Activated CD4-positive, alpha-beta T cell treated with anti-CD3 and anti-CD28 coated beads for 36 hours (primary cell): Measurements from ENCODE around the gene CCNH. TPM values are rescaled to one million over a fixed set of nuclear protein-coding genes. Genes with fewer than 3 reads are reported as not detected.
A peak's percentile ranks its signal among the peaks of the same experiment; 100 is the strongest.

Experiments used
- ATAC-seq: fragments of 200-7000 bp; cut with Tn5 transposase; one replicate; pipeline ENCODE4 v1.10.0; 2021; ENCODE audit warnings: mild to moderate bottlenecking, moderate library complexity
- CTCF ChIA-PET: fragments of 350-600 bp; sonication (Branson Sonifier 250); formaldehyde crosslinking; loops from one replicate; lab custom pipeline; 2021; ENCODE audit warnings: antibody characterized with exemption; lab: Charles Lee
- POLR2A ChIA-PET: fragments of 350-600 bp; sonication (Branson Sonifier 250); formaldehyde crosslinking; loops from one replicate; lab custom pipeline; 2021; ENCODE audit warnings: antibody characterized with exemption, inconsistent platforms; lab: Charles Lee
- DNase-seq: peaks from one replicate; pipeline ENCODE4 v3.0.0-alpha.2; 2020
- H3K27ac Mint-ChIP-seq: one replicate; pipeline ENCODE4 v1.8.0; 2021; ENCODE audit warnings: mixed read lengths
- H3K27me3 Mint-ChIP-seq: one replicate; pipeline ENCODE4 v1.8.0; 2021; ENCODE audit warnings: mixed read lengths
- H3K36me3 Mint-ChIP-seq: one replicate; pipeline ENCODE4 v1.8.0; 2021; ENCODE audit warnings: low read depth, mixed read lengths
- H3K4me1 Mint-ChIP-seq: one replicate; pipeline ENCODE4 v1.8.0; 2021; ENCODE audit warnings: mixed read lengths
- H3K4me3 Mint-ChIP-seq: one replicate; pipeline ENCODE4 v1.8.0; 2021; ENCODE audit warnings: mild to moderate bottlenecking, moderate library complexity, mixed read lengths
- H3K9me3 Mint-ChIP-seq: one replicate; pipeline ENCODE4 v1.8.0; 2021; ENCODE audit warnings: low read depth, mixed read lengths
- intact Hi-C, 2 experiments: fragments of 100-400 bp; cut with DNase I in 1 of 2; cut with micrococcal nuclease in 1 of 2; formaldehyde crosslinking; loops; one replicate each; pipeline versions ENCODE4 v1.14.2 to v1.15.1; 2022 to 2024; cut with DNase I, micrococcal nuclease
- total RNA-seq, 2 experiments: library from RNA; stranded (reverse); gene quantifications; one replicate each; pipeline ENCODE4 v1.2.3, GENCODE V29; 2021

The CCNH gene
- total RNA-seq, 2 experiments from 2014 or later = 62.7 to 111 TPM

DNA sequence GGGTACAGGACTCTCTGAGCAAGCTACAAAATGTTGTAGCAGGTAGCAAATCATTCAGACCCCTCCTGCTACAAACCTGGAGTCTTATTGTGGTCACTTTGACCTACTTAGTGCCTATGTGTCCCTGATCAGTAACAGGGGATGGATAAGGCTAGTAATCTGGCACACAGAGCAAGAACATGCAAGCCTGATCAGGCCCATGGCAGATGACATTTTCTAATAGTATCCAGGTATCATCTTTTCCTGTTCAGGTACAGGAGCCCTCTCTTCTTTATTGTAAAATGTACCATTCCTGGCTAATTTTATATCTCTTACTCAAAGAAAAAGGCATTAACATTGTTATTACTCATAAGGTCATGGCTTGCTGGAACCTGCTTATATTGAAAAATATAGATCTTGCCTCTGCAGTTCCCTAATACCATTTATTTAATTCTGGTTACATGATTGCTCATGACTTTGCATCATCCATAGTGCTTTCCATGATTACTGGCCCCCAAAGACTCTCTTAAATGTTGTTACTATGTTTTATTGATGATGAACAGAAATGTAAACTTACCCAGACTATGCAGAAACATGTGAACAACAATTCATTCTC, 18.2 kb upstream of the CCNH start:
- Mint-ChIP-seq H3K27ac (no peak overlapping the region), H3K27me3 (peaks cover 14% of the 10 kb centered on the region), H3K4me1 (peaks cover 5% of the 10 kb centered on the region), H3K4me3 (no peak overlapping the region), H3K9me3 (no peaks in the 10 kb centered on the region), H3K36me3 (no peaks in the 10 kb centered on the region)
- DNase-seq (no peak), ATAC-seq (no peak)
- intact Hi-C loops = no loop called here
- ChIA-PET CTCF (no interaction called here), POLR2A (no interaction called here)

DNA sequence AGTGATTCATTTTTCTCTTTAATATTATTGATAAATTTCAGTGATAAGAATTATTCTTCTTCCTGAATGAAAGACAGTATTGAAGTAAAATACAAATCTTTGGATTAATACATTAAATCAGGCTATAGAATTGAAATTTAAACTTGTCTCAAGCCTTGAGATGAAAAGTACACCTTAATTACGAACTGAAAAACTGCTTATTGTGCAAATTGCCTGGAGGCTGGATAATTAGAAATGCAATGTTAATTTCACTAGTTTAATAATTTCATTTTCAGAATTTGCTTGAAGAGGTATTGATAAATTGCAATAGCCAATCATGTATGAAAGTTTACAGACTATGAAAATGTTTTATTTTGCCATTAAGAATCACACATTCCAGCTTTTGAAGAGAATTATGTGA, 11.0 kb upstream of the CCNH start:
- no peak for ATAC-seq
- Mint-ChIP-seq H3K27me3 (peaks cover 4% of the 10 kb centered on the region), H3K4me3 (no peak overlapping the region), H3K36me3 (no peaks in the 10 kb centered on the region), H3K9me3 (no peaks in the 10 kb centered on the region), H3K4me1 (peaks cover 1% of the 10 kb centered on the region), H3K27ac (no peak overlapping the region)
- intact Hi-C loops = loop anchor here in 1 of 2 experiments (10.0 kb wide), 1 partner anchor 1271 kb away; no protein-coding TSS in a partner anchor
- DNase-seq = no peak
- POLR2A ChIA-PET = no interaction called here
- CTCF ChIA-PET = no interaction called here

DNA sequence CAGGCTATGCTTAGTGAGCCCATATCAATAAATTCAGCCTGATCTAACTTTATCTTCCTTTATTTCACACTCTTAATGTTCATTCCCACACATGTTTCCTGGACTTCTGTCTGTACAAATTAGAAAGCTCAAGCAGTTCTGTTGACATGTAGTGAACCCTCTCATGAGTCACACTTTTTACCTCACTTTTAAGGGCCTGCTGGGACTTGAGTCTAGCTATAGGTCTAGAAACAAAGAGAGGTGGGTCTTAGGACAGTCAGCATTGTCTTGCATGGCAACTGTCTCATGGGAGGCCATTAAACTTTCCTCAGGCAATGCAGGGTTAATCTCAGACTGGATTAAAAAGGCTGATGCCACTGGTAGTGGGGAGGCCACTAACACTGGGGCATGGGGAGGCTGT, 8.6 kb upstream of the CCNH start:
- H3K4me1 Mint-ChIP-seq = peaks cover 1% of the 10 kb centered on the region
- H3K36me3 Mint-ChIP-seq = no peaks in the 10 kb centered on the region
- ChIA-PET POLR2A (no interaction called here), CTCF (no interaction called here)
- no peaks in the 10 kb centered on the region for H3K9me3 Mint-ChIP-seq
- ATAC-seq (no peak), DNase-seq (no peak)
- no peak overlapping the region for H3K27ac Mint-ChIP-seq
- H3K27me3 Mint-ChIP-seq = no peaks in the 10 kb centered on the region
- intact Hi-C loops = loop anchor here in 1 of 2 experiments (10.0 kb wide), 1 partner anchor 1273 kb away; no protein-coding TSS in a partner anchor
- H3K4me3 Mint-ChIP-seq = no peak overlapping the region

DNA sequence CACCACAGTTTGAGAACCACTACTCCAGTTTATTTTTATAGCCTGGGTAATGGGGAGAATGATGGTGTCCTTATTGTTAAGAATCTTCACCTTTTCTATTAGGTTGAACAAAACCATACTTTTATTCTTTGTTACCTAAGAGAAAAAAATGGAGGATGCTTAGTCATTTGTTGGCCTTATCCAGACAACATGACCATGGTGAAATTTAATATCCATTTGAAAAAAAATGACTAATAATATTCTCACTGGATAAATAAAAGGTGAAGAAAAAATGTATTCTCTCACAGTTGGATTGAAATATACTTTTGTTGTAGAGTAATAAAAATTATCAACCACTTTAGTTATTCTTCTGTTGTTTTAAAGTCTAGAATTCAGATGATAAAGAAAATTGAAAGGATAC, 5.8 kb upstream of the CCNH start:
- Mint-ChIP-seq H3K27me3 (no peaks in the 10 kb centered on the region), H3K9me3 (no peaks in the 10 kb centered on the region), H3K4me3 (no peak overlapping the region), H3K4me1 (peaks cover 3% of the 10 kb centered on the region), H3K36me3 (no peaks in the 10 kb centered on the region), H3K27ac (no peak overlapping the region)
- ATAC-seq = no peak
- CTCF ChIA-PET = no interaction called here
- no peak for DNase-seq
- POLR2A ChIA-PET = no interaction called here
- intact Hi-C loops = loop anchor here (10.0 kb wide), 2 partner anchors 846 to 1086 kb away; partner anchors contain the start of gene TMEM161B (in 1 of the 2)

DNA sequence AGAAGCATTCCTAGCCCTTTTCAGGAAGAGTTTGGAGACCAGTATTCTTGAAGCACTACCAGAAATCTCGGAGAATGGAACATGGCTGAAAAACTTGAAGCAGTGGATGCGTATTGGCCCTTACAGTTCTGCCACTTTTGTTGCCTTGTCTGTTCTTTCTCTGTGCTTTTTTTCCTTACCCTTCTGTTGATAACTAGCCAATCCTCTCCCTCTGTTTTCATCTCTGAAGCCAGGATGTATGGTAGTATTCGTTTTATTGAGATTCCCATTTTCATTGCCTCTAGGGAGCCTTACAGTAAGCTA, 564 bp upstream of the CCNH start:
- Mint-ChIP-seq H3K27me3 (no peaks in the 10 kb centered on the region), H3K36me3 (peaks cover 30% of the 10 kb centered on the region), H3K4me3 (peak overlapping the region; percentile 98), H3K9me3 (no peaks in the 10 kb centered on the region), H3K4me1 (peaks cover 30% of the 10 kb centered on the region), H3K27ac (peak overlapping the region; percentile 97)
- ChIA-PET CTCF (interaction anchor here (3.3 kb wide), 1 partner anchor 13 kb away, joined by 25 read pairs; no protein-coding TSS in a partner anchor), POLR2A (interaction anchor here (0.7 to 0.9 kb wide), 2 partner anchors 16 to 29 kb away, joined by 3 read pairs; no protein-coding TSS in a partner anchor)
- peak; percentile 2 for ATAC-seq
- intact Hi-C loops = loop anchor here (1.0 to 10.0 kb wide), 11 partner anchors 19 to 1279 kb away; partner anchors contain the start of genes TMEM161B (in 2 of the 2), COX7C (in 1 of the 2) and RASA1 (in 1 of the 2)
- no peak for DNase-seq

DNA sequence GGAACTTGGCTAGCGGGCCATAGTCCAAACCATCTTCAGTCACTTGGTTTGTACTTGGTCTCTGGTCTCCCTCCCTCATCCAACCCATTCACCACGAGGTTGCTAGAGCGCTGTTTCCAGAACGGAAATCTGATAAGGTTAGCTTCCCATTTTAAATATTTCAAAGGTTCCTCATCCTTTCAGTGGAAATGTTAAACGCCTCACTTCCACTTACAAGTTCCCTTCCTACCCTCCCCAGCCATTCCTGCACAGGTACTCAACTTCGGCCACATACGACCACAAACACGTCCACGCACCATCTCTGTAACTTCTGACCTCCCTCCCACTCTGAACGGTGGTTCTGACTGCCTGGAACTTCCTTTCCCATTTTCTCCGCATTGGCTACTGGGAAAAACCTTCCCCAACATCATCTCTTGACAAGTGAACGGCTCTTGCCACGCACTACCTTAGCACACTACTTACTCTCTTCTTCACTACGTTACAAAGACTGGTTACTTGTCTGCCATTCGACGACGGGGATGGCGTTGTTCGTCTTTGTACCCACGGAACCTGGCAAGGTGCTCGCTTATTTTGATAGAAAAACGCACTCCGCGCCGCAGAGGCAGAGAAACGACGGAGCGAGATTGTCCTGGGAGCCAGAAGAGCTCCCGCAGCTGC, 629 bp downstream of the CCNH start:
- peaks cover 40% of the 10 kb centered on the region for H3K36me3 Mint-ChIP-seq

DNA sequence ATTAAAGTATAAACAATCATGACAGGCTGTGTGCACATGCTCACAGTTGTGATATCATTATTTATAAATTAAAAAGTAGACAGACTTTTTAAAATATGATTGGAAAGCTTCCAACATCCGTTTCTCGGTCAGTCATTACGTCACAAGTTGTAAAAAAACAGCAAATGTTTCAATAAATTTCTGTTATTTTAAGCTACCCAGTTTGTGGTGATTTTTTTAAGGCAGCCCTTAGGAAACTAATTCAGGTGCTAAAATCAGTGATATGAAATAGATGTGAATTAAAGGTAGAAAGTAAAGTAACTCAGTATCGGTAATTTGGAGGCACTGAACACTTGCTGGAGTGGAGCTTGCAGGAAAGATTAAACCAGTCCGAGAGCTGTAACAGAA, 1.2 kb downstream of the CCNH start:
- Mint-ChIP-seq H3K27ac (peak overlapping the region; percentile 97), H3K9me3 (no peaks in the 10 kb centered on the region), H3K27me3 (no peaks in the 10 kb centered on the region), H3K36me3 (peaks cover 45% of the 10 kb centered on the region), H3K4me3 (peak overlapping the region; percentile 98), H3K4me1 (peaks cover 44% of the 10 kb centered on the region)
- intact Hi-C loops = loop anchor here (5.0 to 10.0 kb wide), 6 partner anchors 289 to 1281 kb away; partner anchors contain the start of gene TMEM161B (in 1 of the 2)
- ATAC-seq = no peak
- DNase-seq = no peak
- POLR2A ChIA-PET = interaction anchor here (0.7 to 1.0 kb wide), 2 partner anchors 143 to 1128 kb away, joined by 3 to 5 read pairs; no protein-coding TSS in a partner anchor
- CTCF ChIA-PET = interaction anchor here (1.0 to 3.3 kb wide), 3 partner anchors 11 to 32 kb away, joined by 3 to 25 read pairs (median 4); no protein-coding TSS in a partner anchor

More for the DNA sequence above, 629 bp downstream of the CCNH start:
- ChIA-PET CTCF (interaction anchor here (0.6 to 3.3 kb wide), 5 partner anchors 12 to 369 kb away, joined by 3 to 25 read pairs (median 3); partner anchors contain the start of gene RASA1), POLR2A (interaction anchor here (1.0 kb wide), 1 partner anchor 144 kb away, joined by 5 read pairs; no protein-coding TSS in a partner anchor)
- peak overlapping the region; percentile 97 for H3K27ac Mint-ChIP-seq
- H3K4me3 Mint-ChIP-seq = peak overlapping the region; percentile 98
- peaks cover 39% of the 10 kb centered on the region for H3K4me1 Mint-ChIP-seq
- intact Hi-C loops = loop anchor here (1.0 to 10.0 kb wide), 12 partner anchors 144 to 1280 kb away; partner anchors contain the start of genes COX7C (in 2 of the 2), TMEM161B (in 2 of the 2) and RASA1 (in 1 of the 2)
- peak; percentile 24 for ATAC-seq
- no peaks in the 10 kb centered on the region for H3K27me3 Mint-ChIP-seq
- DNase-seq = peak; percentile 56
- H3K9me3 Mint-ChIP-seq = no peaks in the 10 kb centered on the region

DNA sequence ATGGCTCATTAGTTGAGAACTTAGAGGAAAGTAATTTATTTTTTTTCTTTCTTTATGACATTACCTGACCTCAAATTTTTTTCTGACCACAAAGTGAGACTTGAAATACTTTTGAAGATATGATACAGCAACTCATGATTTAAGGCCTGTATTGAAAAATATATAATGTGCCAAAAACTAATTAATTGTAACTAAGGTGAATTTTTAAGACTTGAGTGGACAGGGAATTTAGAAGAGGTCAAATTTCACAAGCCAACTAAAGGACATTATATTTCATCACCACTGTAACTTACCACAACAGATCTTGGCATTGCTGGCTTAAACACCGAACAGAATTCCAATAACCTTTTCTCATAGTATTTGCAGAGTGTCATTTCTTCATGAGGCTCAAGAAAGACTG, 1.8 kb downstream of the CCNH start:
- ChIA-PET POLR2A (interaction anchor here (0.7 to 1.0 kb wide), 2 partner anchors 142 to 1129 kb away, joined by 3 to 5 read pairs; no protein-coding TSS in a partner anchor), CTCF (interaction anchor here (1.0 to 3.3 kb wide), 3 partner anchors 10 to 31 kb away, joined by 3 to 25 read pairs (median 4); no protein-coding TSS in a partner anchor)
- Mint-ChIP-seq H3K4me3 (peak overlapping the region; percentile 98), H3K4me1 (peaks cover 51% of the 10 kb centered on the region), H3K36me3 (peaks cover 50% of the 10 kb centered on the region), H3K9me3 (no peaks in the 10 kb centered on the region), H3K27me3 (no peaks in the 10 kb centered on the region), H3K27ac (peak overlapping the region; percentile 76)
- ATAC-seq (no peak), DNase-seq (no peak)
- intact Hi-C loops = loop anchor here (5.0 to 10.0 kb wide), 6 partner anchors 289 to 1281 kb away; partner anchors contain the start of gene TMEM161B (in 1 of the 2)

DNA sequence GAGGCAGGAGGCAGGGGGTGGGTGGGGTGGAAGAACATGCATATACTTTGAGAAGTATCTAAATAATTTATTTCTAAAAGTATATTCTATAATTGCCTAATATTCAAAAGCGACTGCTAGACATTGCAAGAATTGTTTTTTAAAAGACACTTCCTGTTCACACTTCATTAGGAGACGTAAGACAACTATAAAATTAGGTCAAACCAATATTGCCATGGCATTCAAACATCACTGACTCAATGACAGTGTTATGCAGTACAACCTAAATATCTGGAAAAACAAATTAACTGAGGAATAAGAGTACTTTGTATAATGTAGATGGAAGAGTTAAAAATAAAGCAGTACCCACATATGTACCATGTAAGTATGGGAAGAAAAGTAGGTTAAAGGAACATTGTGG, 4.5 kb downstream of the CCNH start:
- ATAC-seq (no peak), DNase-seq (no peak)
- no peaks in the 10 kb centered on the region for H3K27me3 Mint-ChIP-seq
- intact Hi-C loops = no loop called here
- peak overlapping the region; percentile 22 for H3K27ac Mint-ChIP-seq
- H3K4me3 Mint-ChIP-seq = no peak overlapping the region
- H3K4me1 Mint-ChIP-seq = peaks cover 63% of the 10 kb centered on the region
- ChIA-PET CTCF (interaction anchor here (0.9 kb wide), 1 partner anchor 8 kb away, joined by 4 read pairs; no protein-coding TSS in a partner anchor), POLR2A (interaction anchor here (0.6 kb wide), 1 partner anchor 857 kb away, joined by 3 read pairs; no protein-coding TSS in a partner anchor)
- H3K36me3 Mint-ChIP-seq = peaks cover 69% of the 10 kb centered on the region
- no peaks in the 10 kb centered on the region for H3K9me3 Mint-ChIP-seq

DNA sequence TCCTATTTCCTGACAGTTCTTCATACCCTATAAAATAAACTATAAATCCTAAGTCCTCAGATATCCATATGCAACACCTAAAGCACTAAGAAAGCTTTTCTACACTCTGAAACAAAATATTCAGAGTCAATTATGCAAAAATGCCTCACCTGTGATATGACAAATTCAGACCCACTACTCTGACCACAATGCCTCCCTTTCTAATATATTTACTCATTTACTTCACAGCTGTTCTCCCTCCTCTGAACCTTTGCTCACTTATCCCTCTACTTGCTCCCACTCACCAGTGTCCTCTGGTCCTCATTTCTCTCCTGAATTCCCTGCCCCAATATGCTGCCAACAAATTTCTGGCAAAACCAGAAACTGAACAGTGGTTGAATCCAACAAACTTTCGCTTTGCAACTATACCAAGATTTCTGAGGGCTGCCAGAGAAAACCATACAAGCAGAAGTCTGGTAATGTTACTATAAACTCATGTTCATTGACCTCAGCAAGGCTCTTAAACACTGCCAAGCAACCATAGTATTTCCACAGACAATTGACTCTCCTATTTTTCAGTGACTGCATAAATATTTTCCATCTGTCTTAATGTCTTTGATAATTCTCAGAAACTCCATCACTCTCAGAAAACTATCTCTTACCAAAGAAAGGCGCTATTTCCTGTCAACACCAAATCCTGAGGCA, 7.1 kb downstream of the CCNH start:
- Mint-ChIP-seq H3K27me3 (no peaks in the 10 kb centered on the region), H3K4me1 (peaks cover 57% of the 10 kb centered on the region), H3K9me3 (no peaks in the 10 kb centered on the region), H3K36me3 (peaks cover 68% of the 10 kb centered on the region), H3K27ac (peak overlapping the region; percentile 77), H3K4me3 (no peak overlapping the region)
- POLR2A ChIA-PET = interaction anchor here (1.1 kb wide), 1 partner anchor 137 kb away, joined by 3 read pairs; no protein-coding TSS in a partner anchor
- CTCF ChIA-PET = interaction anchor here (1.0 to 1.3 kb wide), 3 partner anchors 17 to 131 kb away, joined by 3 to 4 read pairs (median 3); no protein-coding TSS in a partner anchor
- intact Hi-C loops = no loop called here
- ATAC-seq = peak; percentile 49
- no peak for DNase-seq
